GM19438 (cell line): ENCODE data around the gene CKS2.

Experiments used
- ATAC-seq: cut with Tn5 transposase; IDR thresholded peaks from one replicate; pipeline ENCODE4 v1.9.1; 2021; ENCODE audit warnings: low read depth; ENCODE audit not compliant: unreplicated experiment

CKS2 gene

DNA sequence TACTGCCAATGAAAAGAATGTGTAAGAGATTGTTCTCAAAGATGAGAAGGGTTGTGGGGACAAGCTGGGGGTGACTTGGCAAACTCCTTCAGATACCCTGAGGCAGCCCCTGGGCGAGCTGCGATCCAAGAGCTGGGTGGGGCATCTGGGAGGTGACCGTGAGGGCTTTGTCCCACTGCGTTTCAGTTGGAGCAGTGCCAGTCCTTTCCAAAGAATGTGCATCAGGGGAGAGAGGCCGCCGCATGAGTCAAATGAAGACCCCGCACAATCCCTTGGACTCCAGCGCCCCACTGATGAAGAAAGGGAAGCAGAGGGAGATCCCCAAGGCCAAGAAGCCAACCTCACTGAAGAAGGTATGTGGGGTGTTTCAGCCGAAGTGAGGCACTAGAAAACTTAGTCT, 35.7 kb downstream of the CKS2 start:
- ATAC-seq, result no peak

DNA sequence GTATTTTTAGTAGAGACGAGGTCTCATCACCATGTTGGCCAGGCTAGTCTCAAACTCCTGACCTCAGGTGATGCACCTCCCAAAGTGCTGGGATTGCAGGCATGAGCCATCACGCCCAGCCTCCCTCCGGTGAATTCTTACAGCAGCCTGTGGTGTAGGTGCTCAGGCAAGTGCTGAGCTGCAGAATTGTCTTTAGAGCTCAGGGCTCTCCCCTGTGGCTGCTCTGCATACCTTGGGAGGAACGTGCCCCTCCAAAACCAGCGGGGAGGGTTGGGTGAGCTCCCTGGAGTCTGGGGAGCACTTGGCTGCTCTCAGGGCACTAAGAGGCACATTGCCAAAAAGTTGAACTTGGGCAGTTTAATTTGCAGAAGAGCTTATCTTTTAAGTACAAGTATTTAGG, 36.7 kb downstream of the CKS2 start:
- no peak for ATAC-seq

DNA sequence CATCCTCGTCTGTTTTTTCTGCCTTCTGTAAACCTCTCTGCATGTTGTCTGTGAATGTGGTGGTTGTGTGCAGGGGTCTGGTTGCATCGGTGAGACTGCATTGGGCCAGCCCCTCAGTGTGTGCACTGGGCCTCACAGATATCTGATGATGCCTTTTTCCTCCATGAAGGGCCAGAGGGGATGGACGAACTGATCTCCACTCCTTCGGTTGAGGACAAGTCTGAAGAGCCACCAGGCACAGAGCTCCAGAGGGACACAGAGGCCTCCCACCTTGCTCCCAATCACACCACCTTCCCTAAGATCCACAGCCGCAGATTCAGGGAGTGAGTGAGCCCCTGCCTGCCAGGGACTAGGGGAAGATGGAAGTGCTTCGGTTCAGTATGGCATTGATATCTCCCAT, 38.6 kb downstream of the CKS2 start:
- no peak for ATAC-seq

DNA sequence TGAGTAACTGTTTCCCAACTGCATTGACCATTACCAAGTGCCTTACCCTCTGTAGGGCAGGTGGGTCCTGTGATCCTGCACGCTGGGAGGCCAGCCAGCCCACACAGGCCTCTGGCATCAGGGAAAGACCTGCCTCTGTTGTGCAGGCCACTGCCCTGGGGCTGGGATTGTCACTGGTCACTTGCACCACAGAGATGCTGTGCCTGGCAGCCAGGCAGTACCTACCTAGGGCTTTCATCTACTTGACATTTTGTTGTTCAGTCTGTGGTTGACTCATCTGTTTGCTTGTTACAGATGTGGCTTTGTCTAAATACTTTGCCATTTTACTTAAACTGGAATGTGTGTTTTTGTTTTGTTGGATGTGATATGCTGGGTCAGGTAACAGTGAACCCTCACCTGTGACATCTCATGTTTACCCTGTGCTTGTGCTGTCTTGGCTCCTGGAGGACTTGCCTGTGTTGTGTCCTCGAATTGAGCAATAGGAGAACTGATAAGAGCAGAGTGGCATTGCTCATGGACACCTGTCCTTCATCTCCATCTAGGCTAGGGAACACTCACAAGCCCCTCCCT, 40.1 kb downstream of the CKS2 start:
- no peak for ATAC-seq

DNA sequence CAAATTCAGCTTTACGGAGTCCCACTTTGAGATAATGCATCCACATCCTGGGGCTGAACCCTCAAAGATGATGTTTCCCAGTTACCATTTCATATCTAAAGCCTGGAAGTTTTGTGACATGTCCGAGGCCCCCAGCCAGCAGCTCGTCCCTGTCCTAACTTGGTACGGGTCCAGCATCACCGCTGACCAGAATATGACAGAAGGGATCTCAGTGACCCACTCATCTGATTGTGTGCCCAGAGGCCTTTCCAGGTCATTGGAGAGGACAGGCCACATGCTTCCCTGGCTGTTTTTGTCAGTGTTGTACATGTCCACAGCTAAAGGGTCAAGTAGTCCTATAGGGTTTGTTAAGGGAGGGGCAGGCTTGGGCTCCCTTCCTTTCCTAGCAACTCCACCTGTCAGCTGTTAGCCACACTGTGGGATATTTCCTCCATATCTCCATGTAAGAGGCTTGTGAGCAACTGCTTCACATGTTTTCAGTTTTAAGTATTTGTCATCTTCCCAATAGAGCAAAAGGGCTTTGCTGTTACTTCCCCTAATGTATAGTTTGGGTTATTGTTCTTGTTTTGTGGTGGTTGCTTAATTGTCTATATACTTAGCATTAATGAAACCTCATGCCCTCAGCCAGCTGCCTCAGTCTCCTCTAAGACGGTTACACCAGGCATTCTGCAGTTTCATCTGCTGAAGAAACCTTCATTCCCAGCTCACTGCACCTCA, 40.7 kb downstream of the CKS2 start:
- no peak for ATAC-seq

DNA sequence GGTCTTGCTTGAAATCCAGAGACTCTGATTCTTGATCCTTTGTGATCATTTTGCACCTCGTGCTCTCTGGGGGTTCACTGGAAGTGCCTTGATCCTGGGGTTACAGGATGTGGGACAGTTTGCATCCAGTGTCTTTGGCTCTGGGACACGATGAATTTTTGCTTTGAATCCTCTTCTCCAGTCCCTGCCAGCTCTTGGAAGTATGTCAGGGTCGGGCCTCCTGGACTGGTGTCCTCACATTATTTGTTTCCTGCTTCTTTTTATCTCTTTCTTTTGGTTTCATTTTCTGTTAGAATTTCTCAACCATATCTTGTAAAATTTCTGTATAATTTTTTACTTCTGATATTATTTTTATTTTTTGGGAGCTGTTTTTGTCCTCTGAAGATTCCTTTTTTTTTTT, 41.5 kb downstream of the CKS2 start:
- no peak for ATAC-seq

DNA sequence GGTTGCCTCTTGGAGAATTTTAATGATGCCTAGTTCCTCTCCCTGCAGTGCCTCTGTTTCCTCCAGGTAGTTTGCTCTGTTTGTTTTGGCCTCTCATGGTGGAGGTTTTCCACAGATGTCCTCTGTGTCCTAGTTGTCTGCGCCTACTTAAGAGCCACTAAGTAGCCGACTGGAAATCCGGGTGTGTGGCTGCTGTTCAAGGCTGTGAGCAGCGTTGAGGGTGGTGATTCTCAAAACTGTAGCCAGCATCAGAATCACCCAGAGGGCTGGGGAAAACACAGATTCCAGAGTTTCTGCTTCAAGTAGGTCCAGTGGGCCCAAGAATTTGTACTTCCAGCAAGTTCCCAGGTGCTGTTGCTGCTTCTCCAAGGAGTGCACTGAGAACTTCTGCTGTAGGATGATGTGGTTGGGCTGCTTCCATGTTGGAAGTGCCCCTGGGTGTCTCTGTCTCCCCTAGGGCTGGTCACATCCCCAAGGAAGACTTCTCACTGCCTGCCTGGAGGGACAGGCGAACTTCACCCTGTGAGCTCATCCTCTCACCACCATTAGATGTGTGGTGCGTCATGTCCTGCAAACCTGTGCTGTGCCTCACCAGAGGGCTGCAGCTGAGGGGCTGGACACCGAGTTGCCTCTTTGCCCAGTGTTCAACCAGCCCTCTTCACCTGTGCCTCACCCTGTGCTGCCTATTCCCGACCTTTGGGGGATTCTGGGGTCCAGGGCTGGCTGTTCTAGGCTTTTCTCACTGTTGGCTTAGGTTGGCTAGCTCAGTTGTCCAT, 42.1 kb downstream of the CKS2 start:
- no peak for ATAC-seq

DNA sequence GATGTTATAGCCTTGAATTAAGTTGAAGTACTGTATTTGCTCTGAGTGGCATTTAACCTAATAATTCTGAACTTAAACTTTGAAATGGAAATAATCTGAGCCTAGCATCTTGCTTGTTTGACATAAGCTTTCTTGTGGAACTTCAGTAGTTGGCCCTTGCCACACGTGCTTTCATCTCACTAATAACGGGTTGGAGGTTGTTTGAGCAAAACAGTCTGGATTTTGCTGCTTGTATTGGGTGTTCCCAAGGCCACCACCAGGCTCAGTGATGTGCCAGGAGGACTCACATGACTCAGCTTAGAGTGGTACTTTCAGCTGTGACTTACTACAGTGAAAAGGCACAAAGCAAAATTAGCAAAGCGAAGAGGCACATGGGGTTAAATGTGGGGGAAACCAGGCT, 43.0 kb downstream of the CKS2 start:
- ATAC-seq, result no peak

DNA sequence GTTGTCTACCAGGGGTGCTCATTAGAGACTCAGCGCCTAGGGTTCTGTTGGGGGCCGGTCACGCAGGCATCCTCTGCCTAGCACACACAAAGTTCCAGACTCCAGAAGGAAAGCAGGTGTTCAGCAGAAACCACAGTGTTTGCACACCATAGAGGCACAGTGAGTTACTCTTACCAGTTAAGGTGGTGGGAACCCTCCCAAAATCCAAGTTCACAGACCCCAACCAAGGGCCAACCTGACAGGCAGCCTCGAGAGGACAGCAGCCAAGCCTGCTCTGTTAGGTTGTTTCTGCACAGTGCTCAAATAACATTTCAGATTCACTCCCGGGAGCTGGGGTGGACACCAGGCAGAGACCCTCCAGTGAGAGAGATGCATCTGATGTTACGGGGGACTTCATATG, 43.5 kb downstream of the CKS2 start:
- ATAC-seq, result no peak

DNA sequence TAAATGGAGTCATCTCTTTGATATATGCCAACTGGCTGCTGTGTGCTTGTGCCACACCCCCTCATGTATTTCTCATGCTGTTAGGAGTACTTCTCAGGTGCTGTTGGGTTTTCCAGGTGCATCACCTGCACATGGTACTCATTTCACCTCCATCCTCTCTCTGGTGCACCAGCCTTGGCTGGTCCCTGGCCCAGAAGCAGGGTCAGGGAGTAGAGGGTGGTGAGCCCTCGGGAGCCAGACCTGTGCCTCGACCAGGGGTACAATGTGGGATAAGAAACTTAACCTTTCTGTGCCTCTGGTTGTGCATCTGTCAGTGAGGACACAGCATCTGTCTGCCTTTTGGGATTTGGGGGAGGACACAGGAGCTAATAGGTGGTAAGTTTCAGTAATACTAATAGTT, 45.8 kb downstream of the CKS2 start:
- ATAC-seq, result no peak

DNA sequence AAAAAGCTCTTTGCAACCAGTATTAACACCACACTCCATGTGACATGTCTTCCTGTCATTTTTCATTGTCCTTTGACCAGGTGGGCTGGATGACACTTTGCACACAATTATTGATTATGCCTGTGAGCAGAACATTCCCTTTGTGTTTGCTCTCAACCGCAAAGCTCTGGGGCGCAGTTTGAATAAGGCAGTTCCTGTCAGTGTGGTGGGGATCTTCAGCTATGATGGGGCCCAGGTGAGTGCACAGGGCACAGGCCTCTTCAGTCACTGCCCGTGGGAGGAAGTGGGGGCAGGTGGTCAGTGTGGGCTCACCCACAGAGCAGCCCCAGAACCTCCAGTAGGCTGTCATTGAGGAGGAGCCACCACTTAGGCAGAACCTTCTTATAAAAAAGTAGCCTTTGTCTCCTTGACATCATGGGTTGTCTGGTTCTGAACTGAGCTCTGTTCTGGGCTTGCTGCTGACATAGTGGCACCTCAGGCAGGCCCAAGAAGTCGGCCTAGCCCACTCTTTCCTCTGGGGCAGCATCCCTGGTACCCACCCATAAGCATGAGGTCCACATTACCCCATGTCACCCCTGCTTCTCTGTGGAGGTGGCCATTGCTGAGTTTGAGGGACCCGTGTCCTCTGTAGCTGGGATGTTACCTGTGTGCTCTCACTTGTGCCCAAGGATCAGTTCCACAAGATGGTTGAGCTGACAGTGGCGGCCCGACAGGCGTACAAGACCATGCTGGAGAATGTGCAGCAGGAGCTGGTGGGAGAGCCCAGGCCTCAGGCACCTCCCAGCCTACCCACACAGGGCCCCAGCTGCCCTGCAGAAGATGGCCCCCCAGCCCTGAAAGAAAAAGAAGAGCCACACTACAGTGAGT, 46.6 kb downstream of the CKS2 start:
- ATAC-seq, result no peak

DNA sequence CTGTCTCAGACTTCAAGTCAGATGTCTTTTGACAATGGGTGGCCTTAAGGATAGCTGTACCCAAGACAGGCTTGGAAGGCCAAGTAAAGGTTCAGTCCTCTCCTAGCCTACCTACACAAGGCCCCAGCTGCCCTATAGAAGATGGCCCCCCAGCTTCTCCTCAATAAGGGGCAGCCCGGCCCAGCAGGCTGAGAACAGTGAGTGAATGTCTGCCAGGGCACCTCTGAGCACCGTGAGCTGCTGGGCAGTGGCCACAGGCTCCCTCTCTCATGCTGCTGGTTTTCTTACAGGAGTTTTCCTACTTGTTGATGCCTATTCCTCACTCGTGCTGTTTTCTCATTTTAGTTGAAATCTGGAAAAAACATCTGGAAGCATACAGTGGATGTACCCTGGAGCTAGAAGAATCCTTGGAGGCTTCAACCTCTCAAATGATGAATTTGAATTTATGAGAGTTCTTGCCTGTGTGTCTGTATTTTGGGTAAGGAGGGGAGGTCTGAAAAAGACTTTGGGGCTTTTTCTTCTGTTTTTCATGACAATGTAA, 47.5 kb downstream of the CKS2 start:
- ATAC-seq, result no peak

DNA sequence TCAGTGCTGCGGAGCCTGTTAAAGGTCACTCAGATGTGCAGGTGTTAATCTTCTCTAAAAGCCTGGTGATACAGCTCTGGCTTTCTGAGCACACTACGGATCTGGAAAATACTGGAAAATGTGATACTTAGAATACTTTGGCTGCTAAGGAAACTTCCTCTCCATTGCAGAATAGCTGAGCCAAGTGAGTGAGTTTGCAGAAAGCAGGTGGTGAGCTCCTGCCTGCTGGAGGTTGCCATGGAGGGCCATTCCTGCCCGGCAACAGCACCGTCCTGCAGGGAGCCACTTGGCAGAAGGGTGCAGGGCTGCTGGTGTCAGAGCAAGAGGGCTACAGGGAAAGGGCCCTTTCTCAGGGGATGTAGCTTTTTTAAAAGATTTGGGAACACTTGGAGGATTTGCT, 48.0 kb downstream of the CKS2 start:
- no peak for ATAC-seq

DNA sequence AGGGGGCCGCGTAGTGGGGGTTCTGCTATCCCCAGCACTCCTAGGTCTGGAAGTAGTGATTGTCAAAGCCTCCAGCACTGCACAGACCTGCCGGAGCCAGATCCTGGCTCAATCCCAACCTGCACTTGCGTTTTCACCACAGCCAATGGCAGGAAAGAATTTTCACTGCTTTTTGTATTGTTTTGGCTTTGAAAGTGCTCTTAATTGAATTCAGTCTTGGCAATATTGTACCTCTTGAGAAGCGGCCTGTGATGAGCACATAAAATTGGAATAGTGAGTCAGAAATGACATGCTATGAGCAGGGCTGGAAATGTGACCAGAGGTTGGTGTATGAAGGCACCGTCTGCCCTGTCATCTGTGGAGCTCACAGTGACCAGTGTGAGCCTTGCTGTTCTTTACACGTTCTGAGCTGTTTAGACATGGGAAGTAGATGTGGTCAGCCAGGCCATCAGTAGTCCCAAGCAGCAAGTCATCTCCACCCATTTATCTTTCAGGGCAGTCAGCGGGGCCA, 48.8 kb downstream of the CKS2 start:
- no peak for ATAC-seq

DNA sequence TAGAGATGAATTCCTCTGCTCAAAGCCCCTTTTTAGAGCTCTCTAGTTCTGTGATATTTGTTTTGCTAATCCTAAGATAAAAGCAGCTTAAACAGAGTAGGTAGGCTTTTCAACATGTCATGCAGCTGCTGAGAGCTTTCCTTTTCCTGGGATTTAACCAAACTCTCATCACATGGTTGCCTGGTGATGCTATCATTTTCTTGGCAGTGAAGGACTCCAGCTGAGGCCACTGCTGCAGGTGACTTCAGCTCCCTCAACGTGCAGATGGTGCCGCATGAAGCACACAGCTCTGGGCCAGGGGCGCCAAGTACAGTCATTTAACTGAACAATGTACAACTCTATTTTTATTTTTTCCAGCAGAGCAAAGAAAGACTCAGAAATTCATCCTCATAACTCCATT, 49.5 kb downstream of the CKS2 start:
- ATAC-seq, result no peak

DNA sequence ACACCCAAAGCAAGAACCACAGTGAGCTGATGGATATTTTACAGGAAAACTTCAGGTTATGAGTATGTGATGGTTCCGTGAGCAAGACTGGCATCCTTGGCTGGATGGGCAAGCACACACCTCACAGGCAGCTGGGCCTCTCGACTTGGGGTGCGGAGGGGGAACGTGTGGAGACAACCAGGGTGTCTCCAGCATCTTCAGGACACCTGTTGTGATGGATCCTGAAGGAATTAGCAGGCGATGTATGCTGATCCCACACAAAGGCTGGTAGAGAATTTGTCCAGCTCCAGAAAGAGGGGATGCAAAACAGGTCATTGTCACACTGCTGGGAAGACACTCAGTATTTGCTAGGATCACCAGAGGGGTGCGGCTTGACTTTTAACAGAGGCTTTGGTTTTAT, 50.0 kb downstream of the CKS2 start:
- no peak for ATAC-seq

DNA sequence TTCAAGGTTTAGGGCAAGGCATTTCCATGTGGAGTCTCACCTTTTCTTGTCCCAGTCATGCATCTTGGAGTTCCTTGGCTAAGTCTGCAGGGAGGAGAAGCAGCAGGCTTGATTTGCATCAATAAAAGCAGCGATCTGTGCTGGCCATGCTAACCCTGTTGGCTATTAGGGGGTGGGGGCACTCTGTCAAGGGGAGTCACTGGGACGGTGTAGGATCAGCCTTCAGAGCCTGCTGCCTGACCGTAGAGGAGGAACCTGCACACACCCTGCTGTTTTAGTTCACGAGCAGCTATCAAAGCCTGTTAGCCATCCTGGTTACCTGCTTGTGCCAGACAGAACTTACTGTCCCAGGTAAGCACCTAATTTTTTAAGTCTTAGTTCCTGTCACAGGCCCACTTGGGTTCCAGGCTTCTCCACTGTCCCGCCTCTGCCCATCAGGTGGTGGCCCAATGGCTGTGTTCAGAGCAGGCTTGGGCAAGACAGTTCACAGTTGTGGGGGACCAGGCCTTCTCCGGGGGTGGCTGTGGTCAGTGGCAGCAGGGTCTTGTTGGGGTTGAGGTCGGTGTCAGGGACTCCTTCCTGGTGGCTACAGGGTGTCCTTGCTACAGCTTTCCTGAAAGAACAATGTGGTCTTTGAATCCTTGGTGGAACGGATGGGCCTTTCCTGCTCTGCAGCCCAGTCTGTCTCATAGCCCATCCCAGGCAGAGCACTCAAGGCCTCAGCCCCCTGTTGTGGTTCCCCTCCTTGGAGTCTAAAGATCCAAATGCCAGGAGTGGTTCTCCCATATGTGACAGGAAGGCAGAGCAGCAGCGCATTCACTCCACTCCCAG, 51.0 kb downstream of the CKS2 start:
- no peak for ATAC-seq

DNA sequence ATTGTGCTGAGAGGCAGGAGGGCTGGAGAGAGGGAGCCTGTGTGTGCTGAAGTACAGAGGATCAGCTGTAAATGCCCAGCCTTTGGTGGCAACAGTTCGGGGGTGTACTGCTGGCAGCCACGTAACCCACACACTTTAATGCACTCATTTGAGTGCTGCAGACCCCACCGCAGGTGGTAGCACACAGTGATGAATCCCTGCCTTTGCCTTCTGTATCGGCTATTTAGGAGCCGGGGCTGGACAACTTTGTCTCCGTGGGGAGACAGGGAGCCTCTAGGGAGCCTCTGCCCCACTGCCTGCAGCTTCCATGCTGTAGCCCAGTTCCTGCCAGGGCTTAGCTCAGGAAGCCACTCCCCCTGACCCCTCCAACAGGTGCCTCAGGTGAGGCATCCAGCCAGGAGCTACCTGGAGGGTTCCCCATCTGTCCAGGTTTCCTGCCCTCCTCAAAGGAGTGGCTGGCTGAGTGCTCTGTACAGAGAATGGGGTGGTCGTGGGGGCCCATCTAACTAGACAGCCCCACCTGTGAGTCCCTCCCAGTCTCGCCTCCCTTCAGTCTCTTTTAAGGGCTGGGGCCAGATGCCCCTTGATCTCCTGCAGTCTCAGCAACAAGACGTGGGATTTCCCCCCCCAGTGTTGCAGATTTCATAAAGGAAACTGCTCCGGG, 51.8 kb downstream of the CKS2 start:
- ATAC-seq, result no peak

DNA sequence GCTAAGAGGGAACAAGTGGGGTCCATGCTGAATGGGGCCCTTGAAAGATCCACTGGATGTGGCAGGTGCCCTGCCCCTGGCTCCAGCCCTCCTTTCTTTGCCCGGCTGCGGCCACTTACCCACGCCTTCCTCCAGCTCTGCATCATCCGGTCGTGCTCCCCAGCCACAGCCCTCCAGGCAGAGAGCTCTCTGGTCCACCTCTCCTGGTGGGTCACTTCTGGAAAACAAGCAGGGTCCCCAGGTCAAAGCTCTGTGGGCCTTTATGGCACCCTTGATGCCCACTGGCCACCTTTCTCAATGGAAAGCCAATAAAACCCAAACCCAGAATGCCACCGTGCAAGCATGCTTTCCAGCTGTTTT, 52.3 kb downstream of the CKS2 start:
- no peak for ATAC-seq
